ENCODE measurements around the gene PSMD8. TPM values are rescaled to one million over a fixed set of nuclear protein-coding genes. Genes with fewer than 3 reads are reported as not detected.
"Not testable (repeated sequence)": the region's sequence is repeated elsewhere in the genome, so short reads cannot be mapped to it uniquely, and the experiment has no call there.

Gene PSMD8
- total RNA-seq, 2 donors from 2014 or later: 173 to 178 TPM

GRCh38 chr19:38411041-38411712 lies 36.8 kb downstream of the PSMD8 start:
- ATAC-seq (ENCODE audit: insufficient number of reproducible peaks, low FRiP score, low read depth) (no peak), DNase-seq (ENCODE audit: low spot score) (no peak)
- Histone ChIP-seq H3K4me1 (ENCODE audit: control insufficient read depth in 1 of 2, low read depth in 2 of 2) (no peaks in the 10 kb centered on the region), H3K27ac (no peak overlapping the region), H3K27me3 (replicated peaks; ENCODE audit: insufficient read depth) (no peaks in the 10 kb centered on the region), H3K36me3 (no peaks in the 10 kb centered on the region), H3K9me3 (no peaks in the 10 kb centered on the region), H3K4me3 (no peak overlapping the region)
- TF ChIP-seq CTCF (IDR thresholded peaks at IDR 0.05): no peak

- not testable (repeated sequence) for DNase-seq (ENCODE audit: low spot score); H3K27ac ChIP-seq
Measured at GRCh38 chr19:38411898-38412297, 37.5 kb downstream of the PSMD8 start.

GRCh38 chr19:38412491-38412890 lies 38.1 kb downstream of the PSMD8 start:
- H3K36me3 ChIP-seq: no peaks in the 10 kb centered on the region
- no peaks in the 10 kb centered on the region for H3K9me3 ChIP-seq
- H3K27ac ChIP-seq: no peak overlapping the region
- no peak for TF ChIP-seq CTCF (IDR thresholded peaks at IDR 0.05)
- no peaks in the 10 kb centered on the region for H3K27me3 ChIP-seq (replicated peaks; ENCODE audit: insufficient read depth)
- H3K4me3 ChIP-seq: no peak overlapping the region
- no peak for DNase-seq (ENCODE audit: low spot score)
- no peak for ATAC-seq (ENCODE audit: insufficient number of reproducible peaks, low FRiP score, low read depth)
- H3K4me1 ChIP-seq (ENCODE audit: control insufficient read depth in 1 of 2, low read depth in 2 of 2): no peaks in the 10 kb centered on the region

More at GRCh38 chr19:38411898-38412297, 37.5 kb downstream of the PSMD8 start:
- H3K4me3 ChIP-seq; H3K27me3 ChIP-seq (replicated peaks; ENCODE audit: insufficient read depth); H3K9me3 ChIP-seq; H3K36me3 ChIP-seq; H3K4me1 ChIP-seq (ENCODE audit: control insufficient read depth in 1 of 2, low read depth in 2 of 2); ATAC-seq (ENCODE audit: insufficient number of reproducible peaks, low FRiP score, low read depth): not testable (repeated sequence)

- Histone ChIP-seq H3K9me3 (no peaks in the 10 kb centered on the region), H3K27ac (no peak overlapping the region), H3K36me3 (no peaks in the 10 kb centered on the region), H3K4me3 (no peak overlapping the region), H3K27me3 (replicated peaks; ENCODE audit: insufficient read depth) (no peaks in the 10 kb centered on the region), H3K4me1 (ENCODE audit: control insufficient read depth in 1 of 2, low read depth in 2 of 2) (peaks cover 3 to 5% of the 10 kb centered on the region in 2 donors)
- TF ChIP-seq CTCF (IDR thresholded peaks at IDR 0.05): no peak
- no peak for DNase-seq (ENCODE audit: low spot score)
- no peak for ATAC-seq (ENCODE audit: insufficient number of reproducible peaks, low FRiP score, low read depth)
Measured at GRCh38 chr19:38412961-38413360, 38.6 kb downstream of the PSMD8 start.

GRCh38 chr19:38413416-38413815 lies 39.0 kb downstream of the PSMD8 start:
- ATAC-seq (ENCODE audit: insufficient number of reproducible peaks, low FRiP score, low read depth) (no peak), DNase-seq (ENCODE audit: low spot score) (no peak)
- no peak for TF ChIP-seq CTCF (IDR thresholded peaks at IDR 0.05)
- Histone ChIP-seq H3K4me3 (no peak overlapping the region), H3K36me3 (no peaks in the 10 kb centered on the region), H3K9me3 (no peaks in the 10 kb centered on the region), H3K4me1 (ENCODE audit: control insufficient read depth in 1 of 2, low read depth in 2 of 2) (peaks cover 3 to 8% of the 10 kb centered on the region in 2 donors), H3K27me3 (replicated peaks; ENCODE audit: insufficient read depth) (no peaks in the 10 kb centered on the region), H3K27ac (no peak overlapping the region)

- ATAC-seq (ENCODE audit: insufficient number of reproducible peaks, low FRiP score, low read depth) (no peak), DNase-seq (ENCODE audit: low spot score) (no peak)
- Histone ChIP-seq H3K36me3 (no peaks in the 10 kb centered on the region), H3K4me1 (ENCODE audit: control insufficient read depth in 1 of 2, low read depth in 2 of 2) (peaks cover 3 to 8% of the 10 kb centered on the region in 2 donors), H3K27me3 (replicated peaks; ENCODE audit: insufficient read depth) (no peaks in the 10 kb centered on the region), H3K9me3 (no peaks in the 10 kb centered on the region), H3K27ac (no peak overlapping the region), H3K4me3 (no peak overlapping the region)
- no peak for TF ChIP-seq CTCF (IDR thresholded peaks at IDR 0.05)
Measured at GRCh38 chr19:38417146-38417543, 42.8 kb downstream of the PSMD8 start.
